Measurements from ENCODE around the gene RAP1GAP2.
"Not testable (repeated sequence)": the region's sequence is repeated elsewhere in the genome, so short reads cannot be mapped to it uniquely, and the experiment has no call there.

The RAP1GAP2 gene

GRCh38 chr17:2796164-2797125, at the start of gene RAP1GAP2:
Gene RAP1GAP2, plus strand, starts transcription at chr17:2796438. Its CDS starts 90 bp downstream, at chr17:2796528.
- peak; percentile 63 for DNase-seq

GRCh38 chr17:2749058-2749783, 47.0 kb upstream of the RAP1GAP2 start, which contains the start of gene CCDC92B:
Gene CCDC92B, minus strand, starts transcription at chr17:2749652. Its CDS starts 14,507 bp downstream, at chr17:2735145.
- DNase-seq, result no peak

- peak; percentile 67 for DNase-seq
Measured at GRCh38 chr17:2749784-2750181, 46.5 kb upstream of the RAP1GAP2 start.

- no peak for DNase-seq
Measured at GRCh38 chr17:2750721-2751120, 45.5 kb upstream of the RAP1GAP2 start.

- DNase-seq, result no peak
Measured at GRCh38 chr17:2751491-2751890, 44.7 kb upstream of the RAP1GAP2 start.

GRCh38 chr17:2755891-2756724, 40.1 kb upstream of the RAP1GAP2 start:
- no peak for DNase-seq

- no peak for DNase-seq
Measured at GRCh38 chr17:2758870-2759269, 37.4 kb upstream of the RAP1GAP2 start.

- no peak for DNase-seq
Measured at GRCh38 chr17:2770129-2770528, 26.1 kb upstream of the RAP1GAP2 start.

GRCh38 chr17:2775206-2775605, 21.0 kb upstream of the RAP1GAP2 start:
- no peak for DNase-seq

- DNase-seq, result no peak
Measured at GRCh38 chr17:2776589-2777241, 19.5 kb upstream of the RAP1GAP2 start.

GRCh38 chr17:2777242-2777867, 18.9 kb upstream of the RAP1GAP2 start:
- no peak for DNase-seq

- no peak for DNase-seq
Measured at GRCh38 chr17:2778489-2778888, 17.7 kb upstream of the RAP1GAP2 start.

GRCh38 chr17:2779545-2779944, 16.7 kb upstream of the RAP1GAP2 start:
- no peak for DNase-seq

- no peak for DNase-seq
Measured at GRCh38 chr17:2780256-2780655, 16.0 kb upstream of the RAP1GAP2 start.

GRCh38 chr17:2780931-2781454, 15.2 kb upstream of the RAP1GAP2 start:
- no peak for DNase-seq

GRCh38 chr17:2781598-2781997, 14.6 kb upstream of the RAP1GAP2 start:
- not testable (repeated sequence) for DNase-seq

- no peak for DNase-seq
Measured at GRCh38 chr17:2782055-2782454, 14.2 kb upstream of the RAP1GAP2 start.

- DNase-seq, result no peak
Measured at GRCh38 chr17:2783310-2784030, 12.8 kb upstream of the RAP1GAP2 start.

GRCh38 chr17:2784864-2785263, 11.4 kb upstream of the RAP1GAP2 start:
- no peak for DNase-seq

- DNase-seq, result not testable (repeated sequence)
Measured at GRCh38 chr17:2785376-2785775, 10.9 kb upstream of the RAP1GAP2 start.

Data from stimulated activated CD4-positive, alpha-beta T cell treated with anti-CD3 and anti-CD28 coated beads, Interleukin-4, amount 100 ng/mL, for 24 hours (primary cell).